AG08395 (cell line): ENCODE results near the gene MADD.

Experiments
- DNase-seq: peaks from one replicate; pipeline ENCODE4 v3.0.0; 2012; ENCODE audit warnings: mixed read lengths, low spot score

Gene MADD

GRCh38 chr11:47340980-47341775 is 71.2 kb downstream of the MADD start:
- no peak for DNase-seq

GRCh38 chr11:47342036-47342803 is 72.3 kb downstream of the MADD start:
- no peak for DNase-seq

GRCh38 chr11:47342854-47343253 is 72.9 kb downstream of the MADD start:
- DNase-seq, result no peak

- DNase-seq, result no peak
Measured at GRCh38 chr11:47345890-47346563, 76.1 kb downstream of the MADD start.

- no peak for DNase-seq
Measured at GRCh38 chr11:47347137-47347536, 77.2 kb downstream of the MADD start.

GRCh38 chr11:47348131-47348802 is 78.3 kb downstream of the MADD start:
- DNase-seq, result no peak

- DNase-seq, result no peak
Measured at GRCh38 chr11:47348859-47349258, 78.9 kb downstream of the MADD start.

GRCh38 chr11:47349521-47350095 is 79.7 kb downstream of the MADD start:
- no peak for DNase-seq

- DNase-seq, result no peak
Measured at GRCh38 chr11:47350315-47350714, 80.4 kb downstream of the MADD start.

GRCh38 chr11:47351156-47352126 is 81.5 kb downstream of the MADD start:
- no peak for DNase-seq

- DNase-seq, result no peak
Measured at GRCh38 chr11:47352556-47352955, 82.6 kb downstream of the MADD start, which contains the start of gene MYBPC3. Gene MYBPC3 (minus strand): TSS chr11:47352702. CDS start chr11:47352647, 55 bp downstream.

GRCh38 chr11:47353978-47354774 is 84.2 kb downstream of the MADD start:
- no peak for DNase-seq

GRCh38 chr11:47354913-47355282 is 85.0 kb downstream of the MADD start:
- DNase-seq, result no peak

- DNase-seq, result peak; percentile 89
Measured at GRCh38 chr11:47355283-47356128, 85.6 kb downstream of the MADD start.

- DNase-seq, result no peak
Measured at GRCh38 chr11:47356129-47356997, 86.4 kb downstream of the MADD start.

GRCh38 chr11:47356998-47357329 is 87.0 kb downstream of the MADD start:
- DNase-seq, result no peak

- DNase-seq, result no peak
Measured at GRCh38 chr11:47357985-47358730, 88.2 kb downstream of the MADD start.
